SK-MEL-5 (cell line): ENCODE measurements around the gene SYNPO2L. TPM values are rescaled to one million over a fixed set of nuclear protein-coding genes. Genes with fewer than 3 reads are reported as not detected.
A peak's percentile ranks its signal among the peaks of the same experiment; 100 is the strongest.
"Not testable (repeated sequence)": the region's sequence is repeated elsewhere in the genome, so short reads cannot be mapped to it uniquely, and the experiment has no call there.

ENCODE experiments used
- DNase-seq: peaks from one replicate; pipeline ENCODE4 v3.0.0-alpha.2; 2016; ENCODE audit warnings: low read depth, low spot score
- in situ Hi-C: cut with HindIII; loops from 2 replicates; pipeline ENCODE4 v1.10.0; 2016; ENCODE audit warnings: low sequenced_read_pairs, high pct_unique_total_duplicates, low pct_unique_long_range_greater_than_20kb
- total RNA-seq: library from RNA; depleted of rRNA; stranded (reverse); fragments of >200 nt; shearing (Covaris generic); gene quantifications from 2 replicates; pipeline ENCODE4 v1.2.3, GENCODE V29; 2014; rRNA removed

Gene SYNPO2L
- total RNA-seq, 1 experiment from 2014 or later: not detected

GRCh38 chr10:73629165-73629564 lies 26.7 kb downstream of the SYNPO2L start:
- DNase-seq: no peak

GRCh38 chr10:73628405-73628804 lies 27.4 kb downstream of the SYNPO2L start:
- in situ Hi-C loops: no loop called here

More at GRCh38 chr10:73629165-73629564, 26.7 kb downstream of the SYNPO2L start:
- in situ Hi-C loops: no loop called here

DNA sequence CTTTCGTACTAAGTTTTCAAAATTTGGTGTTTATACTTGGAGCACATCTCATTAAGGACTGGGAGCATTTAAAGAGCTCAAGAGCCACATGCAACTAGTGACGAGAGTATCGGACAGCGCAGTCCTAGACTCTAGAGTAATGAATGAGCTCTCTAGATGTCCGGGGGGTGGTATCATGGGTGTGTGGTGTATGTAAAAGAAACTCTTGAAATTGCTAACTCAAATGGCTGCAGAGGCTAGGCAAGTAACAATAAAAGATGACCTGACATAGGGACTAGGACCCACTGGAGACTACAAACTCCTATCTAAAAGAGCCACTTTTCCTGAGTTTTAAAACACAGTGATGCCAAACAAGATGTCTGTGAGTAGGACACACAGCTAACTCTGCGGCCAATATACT lies 28.5 kb downstream of the SYNPO2L start:
- in situ Hi-C loops: no loop called here

More at GRCh38 chr10:73628405-73628804, 27.4 kb downstream of the SYNPO2L start:
- DNase-seq: no peak

GRCh38 chr10:73625884-73626752 lies 29.7 kb downstream of the SYNPO2L start:
- in situ Hi-C loops: no loop called here
- DNase-seq: peak; percentile 95

More for the DNA sequence above, 28.5 kb downstream of the SYNPO2L start:
- no peak for DNase-seq

GRCh38 chr10:73625004-73625883 lies 30.6 kb downstream of the SYNPO2L start:
- in situ Hi-C loops: no loop called here
- peak; percentile 41 for DNase-seq

GRCh38 chr10:73623056-73623455 lies 32.8 kb downstream of the SYNPO2L start:
- in situ Hi-C loops: no loop called here
- no peak for DNase-seq

DNA sequence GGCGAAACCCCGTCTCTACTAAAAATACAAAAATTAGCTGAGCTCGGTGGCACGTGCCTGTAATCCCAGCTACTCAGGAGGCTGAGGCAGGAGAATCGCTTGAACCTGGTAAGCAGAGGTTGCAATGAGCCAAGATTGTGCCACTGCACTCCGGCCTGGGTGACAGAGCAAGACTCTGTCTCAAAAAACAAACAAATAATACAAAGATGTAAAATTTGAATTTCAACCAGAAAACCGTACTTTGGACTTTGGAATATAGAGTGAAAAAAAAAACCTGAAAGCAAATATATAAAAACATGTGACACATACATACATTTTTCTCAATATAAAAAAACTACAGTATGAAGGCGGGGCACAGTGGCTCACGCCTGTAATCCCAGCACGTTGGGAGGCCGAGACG lies 34.9 kb downstream of the SYNPO2L start:
- DNase-seq, in situ Hi-C loops: not testable (repeated sequence)

GRCh38 chr10:73617143-73617542 lies 38.7 kb downstream of the SYNPO2L start:
- in situ Hi-C loops: not testable (repeated sequence)

DNA sequence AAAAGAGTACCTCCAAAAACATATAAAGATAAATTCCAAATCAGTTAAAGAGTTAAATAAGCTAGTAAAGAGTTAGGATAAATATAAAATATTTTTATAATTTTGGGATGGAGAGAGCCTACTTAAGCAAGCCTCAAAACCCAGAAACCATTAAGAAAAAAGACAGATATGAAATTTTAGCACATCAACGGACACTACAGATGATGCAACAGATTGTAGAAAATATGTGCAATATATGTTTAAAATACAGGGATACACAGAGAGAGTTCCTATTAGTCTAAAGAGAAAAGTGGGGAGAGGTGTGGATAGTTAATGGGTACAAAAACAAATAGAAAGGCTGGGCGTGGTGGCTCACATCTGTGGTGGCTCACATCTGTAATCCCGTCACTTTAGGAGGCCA lies 41.1 kb downstream of the SYNPO2L start:
- DNase-seq: no peak
- in situ Hi-C loops: no loop called here

More at GRCh38 chr10:73617143-73617542, 38.7 kb downstream of the SYNPO2L start:
- DNase-seq: not testable (repeated sequence)

GRCh38 chr10:73609116-73609515 lies 46.7 kb downstream of the SYNPO2L start:
- DNase-seq: no peak
- in situ Hi-C loops: no loop called here

- in situ Hi-C loops: no loop called here
- DNase-seq: no peak
Measured at GRCh38 chr10:73601486-73601921, 54.3 kb downstream of the SYNPO2L start.

- no peak for DNase-seq
Measured at GRCh38 chr10:73597346-73597745, 58.5 kb downstream of the SYNPO2L start.

More at GRCh38 chr10:73597346-73597745, 58.5 kb downstream of the SYNPO2L start:
- in situ Hi-C loops: no loop called here

Other genes starting within 250 kb of the SYNPO2L start
- gene ANXA7, start 242.0 kb downstream of the SYNPO2L start, total RNA-seq: 62.2 and 63.6 TPM in 2 replicates
- gene MSS51, start 222.5 kb downstream of the SYNPO2L start, total RNA-seq: 0.29 and 0.40 TPM in 2 replicates
- gene PPP3CB, start 160.0 kb downstream of the SYNPO2L start, total RNA-seq: 9.2 and 10.3 TPM in 2 replicates
- 112 and 113 TPM in 2 replicates for gene USP54, start 64.7 kb downstream of the SYNPO2L start, total RNA-seq
- gene MYOZ1, start 14.6 kb downstream of the SYNPO2L start, total RNA-seq: 0.21 TPM in 1 of 2 replicates, not detected in the other
- 2.0 and 2.3 TPM in 2 replicates for gene AGAP5, start 42.1 kb upstream of the SYNPO2L start, total RNA-seq
- 61.3 and 66.4 TPM in 2 replicates for gene SEC24C, start 88.3 kb upstream of the SYNPO2L start, total RNA-seq
- 42.0 and 46.8 TPM in 2 replicates for gene CHCHD1, start 126.0 kb upstream of the SYNPO2L start, total RNA-seq
- 38.5 and 44.7 TPM in 2 replicates for gene ZSWIM8, start 129.6 kb upstream of the SYNPO2L start, total RNA-seq
- 5.4 and 11.3 TPM in 2 replicates for gene NDST2, start 155.6 kb upstream of the SYNPO2L start, total RNA-seq
- gene CAMK2G, start 218.5 kb upstream of the SYNPO2L start, total RNA-seq: 8.9 and 12.2 TPM in 2 replicates